GM12874 (cell line): ENCODE measurements around the gene ANAPC5.

Experiments
- TF ChIP-seq, protein P1 (sequence below): IDR thresholded peaks from 2 replicates; pipeline ENCODE4 v1.5.1; 2011; ENCODE audit warnings: low read depth, mild to moderate bottlenecking, control low read depth, low read length, moderate library complexity; ENCODE audit not compliant: insufficient read depth

ANAPC5 gene

DNA sequence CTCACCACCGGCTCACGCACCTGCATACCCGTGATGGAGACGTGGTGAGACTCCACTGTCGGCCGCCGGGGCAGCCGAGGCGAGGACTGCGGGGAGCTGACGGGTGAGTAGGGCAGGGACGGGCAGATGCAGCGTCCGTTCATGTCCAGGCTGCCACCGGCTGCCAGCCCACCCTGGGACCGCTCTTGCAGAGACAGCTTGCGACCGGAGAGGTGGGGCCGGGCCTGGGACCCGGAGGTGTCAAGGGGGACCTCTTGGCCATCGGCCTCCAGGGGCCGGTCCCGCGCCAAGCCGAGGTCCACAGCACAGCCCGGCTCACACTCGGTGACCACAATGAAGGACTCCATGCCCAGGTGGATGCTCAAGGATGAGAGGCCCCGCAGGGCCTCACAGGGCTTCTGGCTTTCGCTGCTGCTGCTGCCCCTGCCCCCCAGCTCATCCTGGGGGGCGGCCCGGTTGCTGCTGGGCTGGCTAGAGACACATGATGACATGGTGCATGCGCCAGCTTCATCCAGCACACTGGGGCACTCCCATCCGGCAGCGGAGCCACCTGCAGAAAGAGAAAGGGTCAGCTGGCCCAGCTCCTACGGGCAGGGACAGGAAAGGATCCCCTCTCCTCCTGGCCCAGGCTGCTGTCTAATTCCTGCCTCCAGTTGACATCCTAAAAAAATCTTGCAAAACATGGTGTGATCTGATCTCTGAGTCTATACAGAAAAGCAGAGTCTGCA, 78.0 kb downstream of the ANAPC5 start:
- TF ChIP-seq, protein P1, sequence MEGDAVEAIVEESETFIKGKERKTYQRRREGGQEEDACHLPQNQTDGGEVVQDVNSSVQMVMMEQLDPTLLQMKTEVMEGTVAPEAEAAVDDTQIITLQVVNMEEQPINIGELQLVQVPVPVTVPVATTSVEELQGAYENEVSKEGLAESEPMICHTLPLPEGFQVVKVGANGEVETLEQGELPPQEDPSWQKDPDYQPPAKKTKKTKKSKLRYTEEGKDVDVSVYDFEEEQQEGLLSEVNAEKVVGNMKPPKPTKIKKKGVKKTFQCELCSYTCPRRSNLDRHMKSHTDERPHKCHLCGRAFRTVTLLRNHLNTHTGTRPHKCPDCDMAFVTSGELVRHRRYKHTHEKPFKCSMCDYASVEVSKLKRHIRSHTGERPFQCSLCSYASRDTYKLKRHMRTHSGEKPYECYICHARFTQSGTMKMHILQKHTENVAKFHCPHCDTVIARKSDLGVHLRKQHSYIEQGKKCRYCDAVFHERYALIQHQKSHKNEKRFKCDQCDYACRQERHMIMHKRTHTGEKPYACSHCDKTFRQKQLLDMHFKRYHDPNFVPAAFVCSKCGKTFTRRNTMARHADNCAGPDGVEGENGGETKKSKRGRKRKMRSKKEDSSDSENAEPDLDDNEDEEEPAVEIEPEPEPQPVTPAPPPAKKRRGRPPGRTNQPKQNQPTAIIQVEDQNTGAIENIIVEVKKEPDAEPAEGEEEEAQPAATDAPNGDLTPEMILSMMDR: no peak

DNA sequence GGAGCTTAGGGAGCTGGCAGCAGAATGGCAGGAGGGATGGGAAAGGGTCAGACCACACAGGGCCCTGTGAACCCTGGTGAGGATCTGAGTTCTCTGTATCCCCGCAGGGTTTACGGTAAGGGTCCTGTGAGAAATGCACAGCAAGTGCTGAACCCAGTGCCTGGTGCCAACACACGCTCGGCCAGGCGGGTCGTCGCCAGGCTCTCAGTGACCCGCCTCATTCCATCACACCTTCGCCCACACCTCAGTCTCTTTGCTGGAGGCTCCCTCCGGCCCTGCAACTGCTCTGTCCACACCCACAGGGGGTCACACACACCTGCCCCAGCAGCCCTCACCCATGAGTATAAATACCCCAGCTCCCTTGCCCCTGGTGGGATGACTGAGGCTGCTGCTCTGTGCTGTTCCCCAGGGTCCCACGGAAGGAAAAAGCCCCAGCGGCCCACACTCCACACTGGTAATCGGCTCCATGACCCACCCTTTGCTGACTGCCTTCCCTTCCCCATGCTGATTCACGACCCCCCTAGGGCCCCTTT, 78.8 kb downstream of the ANAPC5 start:
- TF ChIP-seq, protein P1: no peak

DNA sequence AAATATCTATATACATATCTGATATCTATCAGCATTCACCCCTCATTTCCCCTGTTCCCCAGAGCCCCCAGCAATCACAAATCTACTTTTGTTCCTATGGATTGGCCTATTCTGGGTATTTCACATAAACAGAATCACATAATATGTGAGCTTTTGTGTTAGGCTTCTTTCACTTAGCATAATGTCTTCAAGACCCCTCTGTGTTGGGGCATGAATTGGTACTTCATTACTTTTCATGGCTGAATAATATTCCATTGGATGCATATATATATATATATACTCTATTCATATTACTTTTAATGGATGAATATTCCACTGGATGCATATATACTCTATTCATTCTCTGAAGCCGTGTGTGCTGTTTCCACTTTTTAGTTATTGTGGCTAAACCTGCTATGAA, 84.4 kb downstream of the ANAPC5 start:
- TF ChIP-seq, protein P1: no peak

DNA sequence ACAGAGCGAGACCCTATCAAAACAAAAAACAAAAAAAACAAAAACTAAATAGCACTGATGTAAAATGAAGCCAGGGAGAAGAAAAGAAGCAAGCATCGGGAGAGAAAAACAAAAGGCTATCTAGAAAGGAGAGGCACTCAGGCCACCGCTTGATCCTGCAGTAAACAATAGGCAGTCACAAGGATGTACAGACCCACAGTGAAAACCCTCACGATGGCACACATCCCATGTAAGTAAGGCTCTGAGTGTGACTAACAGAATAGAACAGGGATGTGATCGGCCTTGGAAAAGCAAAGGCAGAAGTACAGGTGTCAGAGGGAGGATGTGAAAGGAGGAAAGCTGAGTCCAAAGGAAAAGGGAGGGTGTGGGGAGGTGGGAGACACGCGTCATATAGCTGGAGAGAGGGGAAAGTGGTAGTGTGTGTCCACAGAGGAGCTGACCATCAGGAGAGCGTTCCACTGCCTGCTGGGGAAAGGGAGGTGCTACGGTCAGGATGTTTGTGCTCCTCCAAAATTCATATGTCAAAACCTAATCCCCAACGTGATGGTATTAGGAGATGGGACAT, 87.2 kb downstream of the ANAPC5 start:
- TF ChIP-seq, protein P1: no peak

DNA sequence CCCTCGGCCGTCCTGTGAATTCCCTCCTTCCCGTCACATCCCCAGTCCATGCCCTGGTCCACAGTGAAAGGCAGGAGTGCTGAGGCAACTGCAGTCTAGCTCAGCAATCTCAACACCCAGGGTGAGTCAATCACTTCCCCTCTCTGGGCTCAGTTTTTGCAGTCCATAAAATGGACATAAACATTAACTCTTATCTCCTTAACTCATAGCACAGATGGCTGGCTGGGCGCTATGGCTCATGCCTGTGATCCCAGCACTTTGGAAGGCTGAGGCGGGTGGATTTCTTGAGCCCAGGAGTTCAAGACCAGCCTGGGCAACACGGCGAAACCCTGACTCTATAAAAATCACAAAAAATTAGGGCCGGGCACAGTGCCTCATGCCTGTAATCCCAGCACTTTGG, 88.1 kb downstream of the ANAPC5 start:
- TF ChIP-seq, protein P1: no peak

DNA sequence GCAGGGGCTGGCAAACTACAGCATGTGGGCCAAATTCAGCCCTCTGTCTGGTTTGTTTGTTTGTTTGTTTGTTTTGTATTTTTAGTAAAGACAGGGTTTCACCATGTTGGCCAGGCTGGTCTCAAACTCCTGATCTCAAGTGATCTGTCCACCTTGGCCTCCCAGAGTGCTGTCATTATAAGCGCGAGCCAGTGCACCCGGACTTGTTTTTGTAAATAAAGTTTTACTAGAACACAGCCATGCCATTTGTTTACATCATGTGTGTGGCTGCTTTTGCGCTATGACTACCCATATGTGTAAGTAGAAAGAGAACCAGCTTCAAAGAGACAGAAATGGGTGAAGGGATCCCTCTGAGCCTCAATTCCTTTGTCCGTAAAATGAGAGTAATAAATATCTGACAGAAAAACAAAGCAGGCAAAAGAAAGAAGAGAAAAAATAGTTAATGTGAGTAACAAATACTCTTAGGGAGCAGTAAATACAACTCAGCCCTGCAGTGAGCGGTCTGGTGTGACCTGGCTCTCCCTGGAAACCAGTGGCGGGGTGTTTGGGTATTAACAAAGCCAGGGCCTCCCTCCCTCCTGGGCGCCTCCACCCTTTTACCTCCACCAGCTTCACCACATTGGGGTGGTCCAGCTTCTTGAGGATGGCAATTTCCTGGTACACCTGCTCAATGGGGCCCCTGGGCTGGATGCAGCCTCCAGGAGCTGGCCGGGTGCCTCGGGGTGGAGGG, 88.8 kb downstream of the ANAPC5 start:
- TF ChIP-seq, protein P1: no peak

DNA sequence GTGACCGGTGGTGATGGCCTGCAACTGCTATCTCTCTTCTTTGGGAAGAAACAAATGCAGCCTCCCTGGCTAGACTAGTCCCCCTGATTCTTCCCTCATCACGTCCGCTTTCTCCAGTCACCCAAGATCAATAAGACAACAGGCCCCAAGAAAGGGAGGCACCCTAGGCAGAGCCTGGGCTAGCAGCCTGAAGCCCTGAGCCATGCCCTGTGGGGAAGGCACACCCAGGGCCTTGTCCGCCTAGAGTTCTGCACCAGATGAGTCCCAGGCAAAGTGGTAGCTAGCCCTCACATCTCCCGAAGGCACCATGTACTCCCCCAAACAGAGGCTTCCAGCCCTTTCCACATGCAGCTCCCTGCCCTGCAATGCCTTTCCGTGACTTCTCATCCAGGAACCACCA, 90.8 kb downstream of the ANAPC5 start:
- TF ChIP-seq, protein P1: no peak
